Upper lobe of left lung (tissue), 6 donors: ENCODE data around the gene HIF1AN. TPM values are rescaled to one million over a fixed set of nuclear protein-coding genes. Genes with fewer than 3 reads are reported as not detected.

Experiments
- ATAC-seq, 2 donors: fragments of 200-7000 bp; cut with Tn5 transposase; one replicate each; pipeline ENCODE4 v1.9.1; 2022; ENCODE audit warnings: mild to moderate bottlenecking in 2 of 2, moderate library complexity in 2 of 2; ENCODE audit not compliant: low FRiP score in 2 of 2
- DNase-seq, 2 donors: peaks; one replicate each; pipeline ENCODE4 v3.0.0-alpha.2; 2019 to 2020
- H3K27ac ChIP-seq, 4 donors: fragments of 200-600 bp; sonication (generic); one replicate each; pipeline ENCODE4 v1.5.1; 2016 to 2019
- H3K27me3 ChIP-seq, 4 donors: fragments of 200-600 bp; sonication (generic); one replicate each; pipeline ENCODE4 v1.5.1; 2017 to 2019
- H3K36me3 ChIP-seq, 4 donors: fragments of 200-600 bp; sonication (generic); one replicate each; pipeline ENCODE4 v1.5.1; 2016 to 2019
- H3K4me1 ChIP-seq, 4 donors: fragments of 200-600 bp; sonication (generic); one replicate each; pipeline ENCODE4 v1.5.1; 2018 to 2019
- H3K4me3 ChIP-seq, 4 donors: fragments of 200-600 bp; sonication (generic); one replicate each; pipeline ENCODE4 v1.5.1; 2017 to 2019; ENCODE audit warnings: mild to moderate bottlenecking in 2 of 4, moderate library complexity in 1 of 4
- H3K9me3 ChIP-seq, 4 donors: fragments of 200-600 bp; sonication (generic); one replicate each; pipeline ENCODE4 v1.5.1; 2018 to 2019
- EP300 ChIP-seq, 4 donors: sonication (generic); formaldehyde crosslinking; IDR thresholded peaks; one replicate each; pipeline ENCODE4 v1.5.1; 2017; ENCODE audit warnings: antibody characterized with exemption in 4 of 4, control low read depth in 2 of 4
- POLR2A ChIP-seq, 4 donors: fragments of 450-650 bp; IDR thresholded peaks; one replicate each; pipeline ENCODE4 v1.5.1; 2016 to 2017; ENCODE audit warnings: antibody characterized with exemption in 4 of 4, mild to moderate bottlenecking in 2 of 4
- POLR2AphosphoS5 ChIP-seq, 2 donors: sonication (generic); formaldehyde crosslinking; IDR thresholded peaks; one replicate each; pipeline ENCODE4 v1.5.1; 2017; ENCODE audit warnings: antibody characterized with exemption in 2 of 2
- WGBS, 2 donors: methylation state at CpG; one replicate each; pipeline ENCODE4 v1.1.5; 2017 to 2018; 5-methylcytosine and 5-hydroxymethylcytosine counted together
- total RNA-seq, 6 donors: library from RNA; depleted of rRNA in 4 of 6; stranded (reverse); fragments of >200 nt in 4 of 6; gene quantifications; one replicate each; pipeline versions ENCODE4 v1.1.0 to v1.2.1, GENCODE V29; 2016 to 2021
- TF ChIP-seq, protein P1 (sequence below), 6 experiments: fragments of 450-650 bp in 4 of 6; fragments of 200-600 bp in 2 of 6; sonication (generic) in 2 of 6; IDR thresholded peaks; one replicate each; pipeline ENCODE4 v1.5.1; 2016 to 2019; ENCODE audit warnings: antibody characterized with exemption in 6 of 6
- donor health status: DM: no; HTN: no; CAD: no; lungs with moderate emphysema.
- donor health status: DM: no; HTN: yes; CAD: no; lungs with severe emphysema.

HIF1AN gene
- total RNA-seq, 6 donors from 2014 or later = 7.2 to 34.6 (median 18.4) TPM

GRCh38 chr10:100524638-100525037 is 11.1 kb upstream of the HIF1AN start:
- Histone ChIP-seq H3K9me3 (no peaks in the 10 kb centered on the region), H3K36me3 (peaks cover 29 to 43% (median 35%) of the 10 kb centered on the region in 4 donors), H3K4me3 (no peak overlapping the region), H3K27me3 (no peaks in the 10 kb centered on the region), H3K4me1 (peaks cover 15 to 22% (median 18%) of the 10 kb centered on the region in 4 donors), H3K27ac (no peak overlapping the region)
- TF ChIP-seq POLR2AphosphoS5 (IDR thresholded peaks at IDR 0.05) (no peak), POLR2A (IDR thresholded peaks at IDR 0.05) (no peak), EP300 (IDR thresholded peaks at IDR 0.05) (no peak)
- TF ChIP-seq, protein P1, sequence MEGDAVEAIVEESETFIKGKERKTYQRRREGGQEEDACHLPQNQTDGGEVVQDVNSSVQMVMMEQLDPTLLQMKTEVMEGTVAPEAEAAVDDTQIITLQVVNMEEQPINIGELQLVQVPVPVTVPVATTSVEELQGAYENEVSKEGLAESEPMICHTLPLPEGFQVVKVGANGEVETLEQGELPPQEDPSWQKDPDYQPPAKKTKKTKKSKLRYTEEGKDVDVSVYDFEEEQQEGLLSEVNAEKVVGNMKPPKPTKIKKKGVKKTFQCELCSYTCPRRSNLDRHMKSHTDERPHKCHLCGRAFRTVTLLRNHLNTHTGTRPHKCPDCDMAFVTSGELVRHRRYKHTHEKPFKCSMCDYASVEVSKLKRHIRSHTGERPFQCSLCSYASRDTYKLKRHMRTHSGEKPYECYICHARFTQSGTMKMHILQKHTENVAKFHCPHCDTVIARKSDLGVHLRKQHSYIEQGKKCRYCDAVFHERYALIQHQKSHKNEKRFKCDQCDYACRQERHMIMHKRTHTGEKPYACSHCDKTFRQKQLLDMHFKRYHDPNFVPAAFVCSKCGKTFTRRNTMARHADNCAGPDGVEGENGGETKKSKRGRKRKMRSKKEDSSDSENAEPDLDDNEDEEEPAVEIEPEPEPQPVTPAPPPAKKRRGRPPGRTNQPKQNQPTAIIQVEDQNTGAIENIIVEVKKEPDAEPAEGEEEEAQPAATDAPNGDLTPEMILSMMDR (IDR thresholded peaks at IDR 0.05) = no peak
- ATAC-seq = no peak
- no peak for DNase-seq
- 90 to 95% methylated on average over 2 of the region's 2 CpGs for WGBS, 2 donors

DNA sequence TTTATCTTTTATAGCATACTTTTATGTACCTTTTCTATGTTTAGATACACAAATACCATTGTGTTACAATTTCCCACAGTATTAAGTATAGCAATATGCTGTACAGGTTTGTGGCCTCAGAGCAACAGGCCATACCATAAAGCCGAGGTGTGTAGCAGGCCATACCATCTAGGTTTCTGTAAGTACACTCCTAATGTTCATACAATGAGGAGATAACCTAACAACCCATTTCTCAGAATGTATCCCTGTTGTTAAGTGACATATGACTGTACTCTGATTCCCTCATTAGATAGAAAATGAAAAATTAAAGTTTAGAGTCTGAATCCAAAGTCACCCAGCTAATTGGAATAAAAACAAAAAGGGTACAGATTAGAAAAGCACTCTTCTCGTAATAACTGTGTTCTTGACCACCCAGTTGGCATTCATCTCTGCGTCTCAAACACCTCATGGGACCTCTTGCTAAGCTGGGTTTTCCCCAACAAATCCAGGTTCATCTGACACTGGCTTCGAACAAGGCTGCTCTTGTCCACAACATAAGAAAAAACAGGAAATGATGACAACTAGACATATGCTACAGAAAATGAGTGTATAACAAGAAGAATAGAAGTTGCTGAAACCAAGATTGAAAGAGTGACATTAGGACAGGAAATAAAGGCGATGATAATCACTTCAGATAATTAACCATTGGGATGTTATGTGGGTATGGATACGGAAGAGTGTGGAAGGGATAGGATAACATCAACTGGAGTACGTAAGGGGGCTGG is 7.4 kb upstream of the HIF1AN start:
- H3K27ac ChIP-seq = peak overlapping the region in 3 of 4 donors; percentile 78 to 89 (median 88)
- ATAC-seq = no peak
- no peaks in the 10 kb centered on the region for H3K27me3 ChIP-seq
- no peaks in the 10 kb centered on the region for H3K9me3 ChIP-seq
- DNase-seq = no peak
- TF ChIP-seq POLR2AphosphoS5 (IDR thresholded peaks at IDR 0.05) (no peak), POLR2A (IDR thresholded peaks at IDR 0.05) (no peak), EP300 (IDR thresholded peaks at IDR 0.05) (no peak)
- TF ChIP-seq, protein P1 (IDR thresholded peaks at IDR 0.05) = no peak
- WGBS, 2 donors = 51 to 59% methylated on average over 7 of the region's 7 CpGs
- peaks cover 17 to 21% (median 20%) of the 10 kb centered on the region in 4 donors for H3K4me1 ChIP-seq
- H3K4me3 ChIP-seq = peak overlapping the region in 3 of 4 donors; percentile 83 to 95 (median 86)
- H3K36me3 ChIP-seq = peaks cover 29 to 41% (median 33%) of the 10 kb centered on the region in 4 donors

- H3K9me3 ChIP-seq = no peaks in the 10 kb centered on the region
- no peak for DNase-seq
- H3K27ac ChIP-seq = peak overlapping the region; percentile 57 to 89 (median 83)
- H3K4me1 ChIP-seq = peaks cover 17 to 21% (median 20%) of the 10 kb centered on the region in 4 donors
- WGBS, 2 donors = 2 to 3% methylated on average over 3 to 18 of the region's 18 CpGs
- H3K4me3 ChIP-seq = peak overlapping the region; percentile 83 to 95 (median 86)
- no peaks in the 10 kb centered on the region for H3K27me3 ChIP-seq
- peak; percentile 4 to 13 for ATAC-seq
- H3K36me3 ChIP-seq = peaks cover 24 to 34% (median 27%) of the 10 kb centered on the region in 4 donors
- TF ChIP-seq EP300 (IDR thresholded peaks at IDR 0.05) (no peak), POLR2AphosphoS5 (IDR thresholded peaks at IDR 0.05) (no peak), POLR2A (IDR thresholded peaks at IDR 0.05) (no peak)
- TF ChIP-seq, protein P1 (IDR thresholded peaks at IDR 0.05) = no peak
These were observed 6.7 kb upstream of the HIF1AN start for GRCh38 chr10:100528921-100529474.

GRCh38 chr10:100529475-100530298 is 6.1 kb upstream of the HIF1AN start, which contains the start of gene NDUFB8:
NDUFB8 (minus strand) TSS chr10:100529871; CDS start chr10:100529851, 20 bp downstream.
- H3K27ac ChIP-seq = peak within 1 kb of the TSS; percentile 57 to 89 (median 83)
- no peaks in the 10 kb centered on the region for H3K9me3 ChIP-seq
- H3K4me1 ChIP-seq = peaks cover 17 to 21% (median 20%) of the 10 kb centered on the region in 4 donors
- H3K4me3 ChIP-seq = peak within 1 kb of the TSS; percentile 83 to 95 (median 86)
- 0 to 1% methylated on average over 35 to 43 of the region's 43 CpGs for WGBS, 2 donors
- peaks cover 17 to 27% (median 21%) of the 10 kb centered on the region in 4 donors for H3K36me3 ChIP-seq
- ATAC-seq (peak; percentile 86 to 96), DNase-seq (peak; percentile 89 to 95)
- TF ChIP-seq POLR2AphosphoS5 (IDR thresholded peaks at IDR 0.05) (peak; percentile 63 to 86), EP300 (IDR thresholded peaks at IDR 0.05) (no peak), POLR2A (IDR thresholded peaks at IDR 0.05) (peak in 3 of 4 donors; percentile 39 to 69 (median 59))
- TF ChIP-seq, protein P1 (IDR thresholded peaks at IDR 0.05) = peak in 2 of 6 experiments; percentile 6 to 33
- no peaks in the 10 kb centered on the region for H3K27me3 ChIP-seq
